Measurements from ENCODE around the gene ACOT9. TPM values are rescaled to one million over a fixed set of nuclear protein-coding genes. Genes with fewer than 3 reads are reported as not detected.
"Not testable (repeated sequence)": the region's sequence is repeated elsewhere in the genome, so short reads cannot be mapped to it uniquely, and the experiment has no call there.

The ACOT9 gene
- total and polyA plus RNA-seq, 2 donors, result 13.6 to 44.5 TPM

DNA sequence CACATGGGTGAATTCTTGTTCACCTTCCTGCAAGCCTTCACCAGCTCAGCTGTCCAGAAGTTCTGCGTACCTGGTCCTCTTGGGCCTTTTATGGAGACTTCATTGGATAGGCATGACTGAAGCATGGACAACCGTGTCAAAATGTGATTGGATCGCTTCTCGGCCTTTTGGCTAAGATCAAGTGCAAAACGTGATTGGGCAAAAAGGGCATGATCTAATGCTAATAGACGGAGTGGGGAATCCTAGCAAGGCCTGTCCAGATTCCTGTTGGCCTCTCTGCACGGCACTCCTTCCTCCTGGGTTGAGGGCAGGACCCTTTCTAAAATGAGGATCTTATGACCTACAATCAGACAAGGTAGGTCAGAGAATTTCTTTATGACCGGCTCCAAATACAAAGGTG lies 50.9 kb downstream of the ACOT9 start:
- no peaks in the 10 kb centered on the region for H3K9me3 ChIP-seq (ENCODE audit: control insufficient read depth in 2 of 2, insufficient read depth in 1 of 2, low read length in 1 of 2)
- no peaks in the 10 kb centered on the region for H3K4me1 ChIP-seq (ENCODE audit: control insufficient read depth in 2 of 2, insufficient read depth in 2 of 2, low read length in 2 of 2)
- H3K27ac ChIP-seq (ENCODE audit: low read depth in 1 of 2, low read length in 1 of 2), result no peak overlapping the region
- no peaks in the 10 kb centered on the region for H3K36me3 ChIP-seq (ENCODE audit: control insufficient read depth in 2 of 2, insufficient read depth in 2 of 2, low read length in 1 of 2)
- no peak overlapping the region for H3K4me3 ChIP-seq (ENCODE audit: low read length in 2 of 2)
- DNase-seq (ENCODE audit: low read depth in 6 of 9, low spot score in 9 of 9), result no peak
- no peaks in the 10 kb centered on the region for H3K27me3 ChIP-seq (ENCODE audit: control insufficient read depth in 2 of 2, insufficient read depth in 1 of 2, low read length in 1 of 2)
- 97% methylated on average over 8 of the region's 8 CpGs for WGBS

DNA sequence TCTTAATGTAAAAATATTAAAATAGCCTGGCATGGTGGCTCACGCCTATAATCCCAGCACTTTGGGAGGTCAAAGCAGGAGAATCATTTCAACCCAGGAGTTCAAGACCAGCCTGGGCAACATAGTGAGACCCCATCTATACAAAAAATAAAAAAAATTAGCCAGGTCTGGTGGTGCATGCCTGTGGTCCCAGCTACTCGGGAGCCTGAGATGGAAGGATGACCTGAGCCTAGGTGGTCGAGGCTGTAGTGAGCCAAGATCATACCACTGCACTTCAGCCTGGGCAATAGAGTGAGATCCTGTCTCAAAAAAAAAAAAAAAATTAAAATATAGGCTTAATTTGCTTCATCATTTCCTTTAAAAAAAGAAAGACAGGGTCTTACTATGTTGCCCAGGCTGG lies 66.6 kb downstream of the ACOT9 start:
- not testable (repeated sequence) for H3K4me1 ChIP-seq (ENCODE audit: control insufficient read depth in 2 of 2, insufficient read depth in 2 of 2, low read length in 2 of 2); H3K9me3 ChIP-seq (ENCODE audit: control insufficient read depth in 2 of 2, insufficient read depth in 1 of 2, low read length in 1 of 2); H3K27me3 ChIP-seq (ENCODE audit: control insufficient read depth in 2 of 2, insufficient read depth in 1 of 2, low read length in 1 of 2); H3K36me3 ChIP-seq (ENCODE audit: control insufficient read depth in 2 of 2, insufficient read depth in 2 of 2, low read length in 1 of 2); H3K4me3 ChIP-seq (ENCODE audit: low read length in 2 of 2); DNase-seq (ENCODE audit: low read depth in 6 of 9, low spot score in 9 of 9); H3K27ac ChIP-seq (ENCODE audit: low read depth in 1 of 2, low read length in 1 of 2)
- 98% methylated on average over 3 of the region's 3 CpGs for WGBS

DNA sequence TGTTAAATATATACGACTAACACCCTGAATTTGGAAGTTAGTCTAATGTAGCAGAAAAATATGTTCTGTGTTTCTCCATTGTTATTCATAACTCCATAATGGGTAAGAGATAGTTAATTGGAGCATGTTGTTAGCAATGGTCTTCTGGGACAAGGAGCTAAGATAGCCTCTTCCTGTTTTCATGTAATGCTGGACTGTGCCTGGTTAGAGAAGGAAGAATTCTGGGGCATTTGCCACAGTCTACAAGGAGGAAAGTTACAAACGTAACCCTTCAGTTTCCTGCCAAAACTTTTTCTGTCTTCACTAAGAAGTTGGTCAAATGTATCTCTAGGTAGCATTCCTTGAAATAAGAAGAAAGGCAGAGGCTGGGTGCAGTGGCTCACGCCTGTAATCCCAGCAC lies 70.0 kb downstream of the ACOT9 start:
- DNase-seq (ENCODE audit: low read depth in 6 of 9, low spot score in 9 of 9), result no peak
- Histone ChIP-seq H3K27me3 (ENCODE audit: control insufficient read depth in 2 of 2, insufficient read depth in 1 of 2, low read length in 1 of 2) (no peaks in the 10 kb centered on the region), H3K4me1 (ENCODE audit: control insufficient read depth in 2 of 2, insufficient read depth in 2 of 2, low read length in 2 of 2) (no peaks in the 10 kb centered on the region), H3K9me3 (ENCODE audit: control insufficient read depth in 2 of 2, insufficient read depth in 1 of 2, low read length in 1 of 2) (no peaks in the 10 kb centered on the region), H3K36me3 (ENCODE audit: control insufficient read depth in 2 of 2, insufficient read depth in 2 of 2, low read length in 1 of 2) (no peaks in the 10 kb centered on the region), H3K27ac (ENCODE audit: low read depth in 1 of 2, low read length in 1 of 2) (no peak overlapping the region), H3K4me3 (ENCODE audit: low read length in 2 of 2) (no peak overlapping the region)
- 92% methylated on average over 3 of the region's 3 CpGs for WGBS

DNA sequence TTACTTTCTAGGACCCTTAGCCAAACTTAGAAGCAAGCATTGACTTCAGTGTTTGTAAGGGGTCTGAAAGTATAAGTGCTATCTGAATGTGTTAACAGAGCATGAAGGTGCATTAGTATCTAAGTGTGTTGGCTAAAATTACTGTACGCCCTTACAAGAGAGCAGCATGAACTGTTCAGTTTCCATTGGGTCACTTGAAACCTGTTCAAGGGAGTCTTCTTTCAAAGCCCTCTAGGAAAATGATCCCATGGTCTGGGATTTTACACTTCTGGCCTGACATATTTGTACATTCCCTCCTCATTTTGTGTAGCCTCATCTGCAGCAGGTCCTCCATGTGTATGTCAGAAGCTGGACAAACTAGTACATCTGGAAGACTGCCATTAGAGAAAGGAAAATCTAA lies 72.5 kb downstream of the ACOT9 start:
- Histone ChIP-seq H3K36me3 (ENCODE audit: control insufficient read depth in 2 of 2, insufficient read depth in 2 of 2, low read length in 1 of 2) (no peaks in the 10 kb centered on the region), H3K4me3 (ENCODE audit: low read length in 2 of 2) (no peak overlapping the region), H3K27me3 (ENCODE audit: control insufficient read depth in 2 of 2, insufficient read depth in 1 of 2, low read length in 1 of 2) (no peaks in the 10 kb centered on the region), H3K9me3 (ENCODE audit: control insufficient read depth in 2 of 2, insufficient read depth in 1 of 2, low read length in 1 of 2) (peaks cover 0 to 4% of the 10 kb centered on the region in 2 donors), H3K4me1 (ENCODE audit: control insufficient read depth in 2 of 2, insufficient read depth in 2 of 2, low read length in 2 of 2) (peaks cover 0 to 2% of the 10 kb centered on the region in 2 donors), H3K27ac (ENCODE audit: low read depth in 1 of 2, low read length in 1 of 2) (no peak overlapping the region)
- WGBS, result 97% methylated on average over 1 of the region's 1 CpG
- no peak for DNase-seq (ENCODE audit: low read depth in 6 of 9, low spot score in 9 of 9)

DNA sequence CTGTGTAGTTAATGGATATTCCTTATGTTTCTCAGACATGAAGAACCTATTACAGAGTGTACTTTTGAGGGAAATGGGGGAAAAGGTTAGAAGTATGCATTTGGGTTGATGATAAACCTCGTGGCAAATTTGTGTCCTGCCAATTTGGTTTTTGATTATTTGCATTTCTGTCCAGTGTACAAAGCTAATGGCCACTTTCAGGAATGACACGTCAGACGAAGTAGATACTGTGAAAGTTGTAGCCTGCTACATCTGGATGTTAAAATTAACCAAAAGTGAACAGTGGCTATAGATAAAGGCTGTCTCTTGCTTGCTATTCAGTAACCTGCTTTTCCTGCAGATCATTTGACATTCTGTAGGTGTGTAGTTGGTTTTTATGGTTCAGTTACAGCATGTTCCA lies 74.7 kb downstream of the ACOT9 start:
- H3K27ac ChIP-seq (ENCODE audit: low read depth in 1 of 2, low read length in 1 of 2), result no peak overlapping the region
- H3K36me3 ChIP-seq (ENCODE audit: control insufficient read depth in 2 of 2, insufficient read depth in 2 of 2, low read length in 1 of 2), result no peaks in the 10 kb centered on the region
- peaks cover 0 to 2% of the 10 kb centered on the region in 2 donors for H3K4me1 ChIP-seq (ENCODE audit: control insufficient read depth in 2 of 2, insufficient read depth in 2 of 2, low read length in 2 of 2)
- peak overlapping the region; percentile 58 to 61 for H3K4me3 ChIP-seq (ENCODE audit: low read length in 2 of 2)
- H3K27me3 ChIP-seq (ENCODE audit: control insufficient read depth in 2 of 2, insufficient read depth in 1 of 2, low read length in 1 of 2), result no peaks in the 10 kb centered on the region
- peaks cover 0 to 4% of the 10 kb centered on the region in 2 donors for H3K9me3 ChIP-seq (ENCODE audit: control insufficient read depth in 2 of 2, insufficient read depth in 1 of 2, low read length in 1 of 2)
- DNase-seq (ENCODE audit: low read depth in 6 of 9, low spot score in 9 of 9), result no peak
- 31% methylated on average over 3 of the region's 3 CpGs for WGBS

DNA sequence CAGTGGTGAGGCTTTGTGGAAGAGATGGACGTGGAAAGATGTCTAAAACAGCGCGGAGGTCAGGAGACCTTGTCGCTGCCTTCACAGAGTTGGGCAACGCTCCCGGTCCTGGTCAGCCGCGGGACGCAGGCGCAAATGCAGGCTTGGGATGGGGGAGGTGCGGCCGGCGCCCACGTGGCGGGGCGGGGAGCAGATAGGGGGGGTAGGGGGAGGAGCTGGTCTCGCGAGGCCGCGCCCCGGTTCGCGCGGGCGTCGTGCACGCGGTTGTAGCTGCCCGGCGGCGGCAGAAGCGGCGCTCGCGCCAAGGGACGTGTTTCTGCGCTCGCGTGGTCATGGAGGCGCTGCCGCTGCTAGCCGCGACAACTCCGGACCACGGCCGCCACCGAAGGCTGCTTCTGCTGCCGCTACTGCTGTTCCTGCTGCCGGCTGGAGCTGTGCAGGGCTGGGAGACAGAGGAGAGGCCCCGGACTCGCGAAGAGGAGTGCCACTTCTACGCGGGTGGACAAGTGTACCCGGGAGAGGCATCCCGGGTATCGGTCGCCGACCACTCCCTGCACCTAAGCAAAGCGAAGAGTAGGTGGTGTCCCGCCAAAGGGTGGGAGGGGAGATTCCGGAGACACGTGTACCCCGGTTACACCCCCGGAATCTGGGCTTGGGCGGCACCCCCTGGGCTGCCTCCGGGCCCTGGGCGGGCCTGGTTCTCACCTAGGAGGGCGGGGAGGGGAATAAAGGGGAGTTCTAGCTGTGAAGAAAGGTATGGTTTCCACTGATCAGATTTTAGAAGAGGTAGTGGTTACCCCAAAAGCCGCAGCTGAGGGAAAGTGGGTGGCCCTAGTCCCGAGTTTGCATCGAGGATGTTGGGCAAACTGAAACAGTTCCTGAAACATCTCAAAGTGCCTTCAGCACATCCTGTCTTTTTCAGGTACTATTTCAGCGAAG lies 75.6 kb downstream of the ACOT9 start, which contains the start of gene PRDX4:
PRDX4 (plus strand) TSS at position 255 of the 939 bp plus-strand sequence; CDS start at position 333, 78 bp downstream.
- peaks cover 0 to 4% of the 10 kb centered on the region in 2 donors for H3K9me3 ChIP-seq (ENCODE audit: control insufficient read depth in 2 of 2, insufficient read depth in 1 of 2, low read length in 1 of 2)
- peak within 1 kb of the TSS; percentile 71 to 83 for H3K27ac ChIP-seq (ENCODE audit: low read depth in 1 of 2, low read length in 1 of 2)
- peak within 1 kb of the TSS; percentile 58 to 61 for H3K4me3 ChIP-seq (ENCODE audit: low read length in 2 of 2)
- no peaks in the 10 kb centered on the region for H3K27me3 ChIP-seq (ENCODE audit: control insufficient read depth in 2 of 2, insufficient read depth in 1 of 2, low read length in 1 of 2)
- H3K4me1 ChIP-seq (ENCODE audit: control insufficient read depth in 2 of 2, insufficient read depth in 2 of 2, low read length in 2 of 2), result peaks cover 0 to 2% of the 10 kb centered on the region in 2 donors
- DNase-seq (ENCODE audit: low read depth in 6 of 9, low spot score in 9 of 9), result peak in 7 of 9 donors; percentile 28 to 68 (median 51)
- WGBS, result under 1% methylated on average over 73 of the region's 73 CpGs
- no peaks in the 10 kb centered on the region for H3K36me3 ChIP-seq (ENCODE audit: control insufficient read depth in 2 of 2, insufficient read depth in 2 of 2, low read length in 1 of 2)

DNA sequence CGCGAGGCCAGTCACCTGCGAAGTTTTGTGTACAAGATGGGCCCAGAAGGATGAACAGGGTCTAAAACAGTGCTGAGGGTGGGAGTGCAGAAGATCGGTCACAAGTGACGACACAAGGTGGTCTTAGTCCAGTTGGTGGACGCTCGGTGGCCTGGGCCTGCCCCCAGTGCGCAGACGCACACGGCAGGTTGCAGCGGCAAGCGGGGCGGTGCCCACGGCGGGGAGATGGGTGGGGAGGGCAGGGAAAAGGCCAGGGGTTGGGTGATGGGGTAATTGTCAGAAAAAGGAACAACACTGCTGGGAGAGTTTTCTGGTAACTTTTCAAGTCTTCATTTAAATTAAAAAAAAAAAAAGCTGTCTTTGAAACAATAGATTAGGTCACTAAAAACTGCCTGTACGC lies 76.8 kb downstream of the ACOT9 start:
- WGBS, result 99% methylated on average over 16 of the region's 16 CpGs

DNA sequence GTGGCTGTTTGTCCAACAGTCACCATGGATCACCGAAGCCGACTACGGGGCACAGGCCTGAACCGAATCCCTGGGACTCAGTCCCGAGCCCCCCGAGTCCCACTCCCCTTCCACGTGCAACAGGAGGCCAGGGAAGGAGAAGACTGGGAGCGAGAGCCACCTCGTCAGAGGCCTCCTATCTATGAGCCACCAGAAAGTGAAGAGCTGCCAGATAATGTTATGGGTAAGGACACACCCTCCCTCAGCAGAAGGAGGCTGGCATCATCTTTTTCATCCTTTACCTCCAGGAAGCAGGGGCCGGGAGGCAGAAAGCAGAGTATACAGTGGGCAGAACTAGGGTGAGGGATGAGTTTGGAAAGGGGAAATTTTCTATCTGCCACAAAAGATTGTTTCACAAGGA lies 78.6 kb downstream of the ACOT9 start:
- no peaks in the 10 kb centered on the region for H3K36me3 ChIP-seq (ENCODE audit: control insufficient read depth in 2 of 2, insufficient read depth in 2 of 2, low read length in 1 of 2)
- over 99% methylated on average over 10 of the region's 10 CpGs for WGBS
- DNase-seq (ENCODE audit: low read depth in 6 of 9, low spot score in 9 of 9), result no peak

More for the DNA sequence above, 76.8 kb downstream of the ACOT9 start:
- no peak overlapping the region for H3K27ac ChIP-seq (ENCODE audit: low read depth in 1 of 2, low read length in 1 of 2)
- no peak for DNase-seq (ENCODE audit: low read depth in 6 of 9, low spot score in 9 of 9)
- H3K36me3 ChIP-seq (ENCODE audit: control insufficient read depth in 2 of 2, insufficient read depth in 2 of 2, low read length in 1 of 2), result no peaks in the 10 kb centered on the region
- peaks cover 0 to 2% of the 10 kb centered on the region in 2 donors for H3K4me1 ChIP-seq (ENCODE audit: control insufficient read depth in 2 of 2, insufficient read depth in 2 of 2, low read length in 2 of 2)
- no peak overlapping the region for H3K4me3 ChIP-seq (ENCODE audit: low read length in 2 of 2)
- no peaks in the 10 kb centered on the region for H3K27me3 ChIP-seq (ENCODE audit: control insufficient read depth in 2 of 2, insufficient read depth in 1 of 2, low read length in 1 of 2)
- H3K9me3 ChIP-seq (ENCODE audit: control insufficient read depth in 2 of 2, insufficient read depth in 1 of 2, low read length in 1 of 2), result peaks cover 0 to 4% of the 10 kb centered on the region in 2 donors

DNA sequence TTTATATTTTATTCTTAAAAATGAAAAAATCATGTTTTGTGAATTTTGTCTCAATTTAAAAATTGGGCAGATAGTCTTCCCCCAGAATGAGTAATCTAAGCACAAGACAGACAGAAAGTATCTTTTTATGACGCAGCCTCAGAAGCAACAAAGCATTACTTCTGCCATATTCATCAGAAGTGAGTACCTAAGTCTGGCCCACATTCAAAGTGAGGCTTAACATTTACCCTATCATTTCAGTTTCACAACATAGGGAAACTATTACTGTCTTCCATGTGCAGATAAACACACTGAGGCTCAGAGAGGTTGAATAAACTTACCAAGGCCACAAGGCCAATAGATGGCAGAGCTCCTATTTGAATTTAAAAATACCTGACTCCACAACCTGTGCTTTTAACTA lies 80.2 kb downstream of the ACOT9 start:
- Histone ChIP-seq H3K4me1 (ENCODE audit: control insufficient read depth in 2 of 2, insufficient read depth in 2 of 2, low read length in 2 of 2) (peaks cover 0 to 2% of the 10 kb centered on the region in 2 donors), H3K27me3 (ENCODE audit: control insufficient read depth in 2 of 2, insufficient read depth in 1 of 2, low read length in 1 of 2) (no peaks in the 10 kb centered on the region), H3K27ac (ENCODE audit: low read depth in 1 of 2, low read length in 1 of 2) (no peak overlapping the region), H3K4me3 (ENCODE audit: low read length in 2 of 2) (no peak overlapping the region), H3K9me3 (ENCODE audit: control insufficient read depth in 2 of 2, insufficient read depth in 1 of 2, low read length in 1 of 2) (peaks cover 0 to 4% of the 10 kb centered on the region in 2 donors), H3K36me3 (ENCODE audit: control insufficient read depth in 2 of 2, insufficient read depth in 2 of 2, low read length in 1 of 2) (no peaks in the 10 kb centered on the region)
- no peak for DNase-seq (ENCODE audit: low read depth in 6 of 9, low spot score in 9 of 9)
- WGBS, result 87% methylated on average over 1 of the region's 1 CpG

More for the DNA sequence above, 78.6 kb downstream of the ACOT9 start:
- Histone ChIP-seq H3K9me3 (ENCODE audit: control insufficient read depth in 2 of 2, insufficient read depth in 1 of 2, low read length in 1 of 2) (peaks cover 0 to 4% of the 10 kb centered on the region in 2 donors), H3K27me3 (ENCODE audit: control insufficient read depth in 2 of 2, insufficient read depth in 1 of 2, low read length in 1 of 2) (no peaks in the 10 kb centered on the region), H3K4me3 (ENCODE audit: low read length in 2 of 2) (no peak overlapping the region), H3K27ac (ENCODE audit: low read depth in 1 of 2, low read length in 1 of 2) (no peak overlapping the region), H3K4me1 (ENCODE audit: control insufficient read depth in 2 of 2, insufficient read depth in 2 of 2, low read length in 2 of 2) (peaks cover 0 to 2% of the 10 kb centered on the region in 2 donors)
